Measurements from ENCODE around the gene NDUFB7.
A peak's percentile ranks its signal among the peaks of the same experiment; 100 is the strongest.
"Not testable (repeated sequence)": the region's sequence is repeated elsewhere in the genome, so short reads cannot be mapped to it uniquely, and the experiment has no call there.

Gene NDUFB7

GRCh38 chr19:14570864-14571527 is 870 bp downstream of the NDUFB7 start:
- DNase-seq, result no peak

GRCh38 chr19:14567079-14567478 is 4.8 kb downstream of the NDUFB7 start:
- no peak for DNase-seq

DNA sequence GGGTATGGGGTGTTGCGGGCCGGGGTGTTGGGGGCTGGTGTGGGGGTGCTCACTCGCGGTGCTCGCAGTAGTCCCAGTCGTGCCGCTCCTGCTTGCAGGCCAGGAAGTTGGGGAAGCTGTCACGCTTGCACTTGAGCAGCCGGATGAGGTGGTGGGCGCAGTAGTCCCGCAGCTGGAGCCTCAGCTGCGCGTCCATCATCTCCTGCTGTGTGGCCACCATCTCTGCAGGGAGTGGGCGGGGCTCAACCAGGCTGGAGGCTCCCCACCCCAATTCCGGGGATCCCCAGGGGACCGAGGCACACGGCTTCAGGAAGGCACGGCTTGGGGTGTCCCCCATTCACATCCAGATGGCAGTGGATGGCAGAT is 5.2 kb downstream of the NDUFB7 start:
- no peak for DNase-seq

DNA sequence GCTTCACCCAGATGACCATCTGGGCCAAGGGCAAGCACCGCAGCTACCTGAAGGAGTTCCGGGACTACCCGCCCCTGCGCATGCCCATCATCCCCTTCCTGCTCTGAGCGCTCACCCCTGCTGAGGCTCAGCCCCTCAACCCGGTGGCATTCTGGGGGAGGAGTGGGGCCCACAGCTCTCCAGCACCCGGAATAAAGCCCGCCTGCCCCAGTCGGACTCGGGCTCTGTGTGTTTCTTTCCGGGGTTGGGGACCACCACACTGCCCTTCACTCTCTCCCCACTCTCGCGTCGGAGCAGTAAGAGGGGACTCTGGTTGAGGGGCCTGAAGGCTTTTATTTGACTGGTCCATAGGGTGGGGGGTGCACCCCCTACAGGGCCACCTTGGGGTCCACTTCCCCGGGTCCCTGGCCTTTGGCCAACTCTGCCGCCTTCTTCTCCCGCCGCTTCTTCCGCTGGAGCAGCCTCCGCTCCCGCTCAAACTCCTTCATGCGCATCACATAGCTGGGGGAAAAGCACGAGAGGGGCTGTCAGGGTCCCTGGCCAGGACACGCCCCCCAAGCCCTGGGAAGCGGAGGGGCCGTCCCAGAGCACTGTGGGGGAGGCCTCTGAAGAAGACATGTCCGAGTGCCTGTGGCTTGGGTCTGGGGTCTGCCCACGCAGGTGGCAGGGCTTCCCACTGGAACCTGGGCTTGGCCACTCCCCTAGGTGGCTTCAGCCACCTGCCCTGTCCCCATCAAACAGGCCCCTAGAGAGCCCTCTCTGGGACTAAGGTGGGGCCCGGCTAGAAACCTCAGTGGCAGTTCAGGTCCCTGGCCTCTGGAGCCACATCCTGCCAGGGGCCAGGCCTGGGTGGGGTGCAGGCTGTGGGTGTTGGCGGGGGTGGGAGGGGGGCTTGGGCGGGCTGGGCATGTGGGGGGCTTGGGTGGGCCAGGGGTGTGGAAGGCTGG is 5.8 kb downstream of the NDUFB7 start:
- no peak for DNase-seq

DNA sequence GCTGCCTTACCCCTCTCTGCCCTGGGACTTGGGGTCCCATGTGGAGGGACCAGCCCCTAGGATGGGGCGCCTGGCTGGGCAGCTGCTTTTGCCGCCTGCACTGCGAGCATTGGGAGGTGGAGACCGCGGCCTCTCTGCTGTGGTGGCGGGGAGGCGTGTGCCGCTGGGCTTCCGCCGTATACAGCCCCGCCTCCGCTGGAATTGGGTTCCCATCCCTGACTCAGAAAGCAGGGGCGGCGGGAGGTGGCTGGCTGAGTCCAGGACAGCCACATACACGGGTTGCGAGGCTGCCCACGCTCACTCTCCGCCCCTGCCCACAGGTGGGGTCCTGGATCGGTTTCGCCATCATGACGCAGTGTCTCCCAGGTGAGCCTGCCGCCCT is 6.6 kb downstream of the NDUFB7 start:
- DNase-seq, result no peak

DNA sequence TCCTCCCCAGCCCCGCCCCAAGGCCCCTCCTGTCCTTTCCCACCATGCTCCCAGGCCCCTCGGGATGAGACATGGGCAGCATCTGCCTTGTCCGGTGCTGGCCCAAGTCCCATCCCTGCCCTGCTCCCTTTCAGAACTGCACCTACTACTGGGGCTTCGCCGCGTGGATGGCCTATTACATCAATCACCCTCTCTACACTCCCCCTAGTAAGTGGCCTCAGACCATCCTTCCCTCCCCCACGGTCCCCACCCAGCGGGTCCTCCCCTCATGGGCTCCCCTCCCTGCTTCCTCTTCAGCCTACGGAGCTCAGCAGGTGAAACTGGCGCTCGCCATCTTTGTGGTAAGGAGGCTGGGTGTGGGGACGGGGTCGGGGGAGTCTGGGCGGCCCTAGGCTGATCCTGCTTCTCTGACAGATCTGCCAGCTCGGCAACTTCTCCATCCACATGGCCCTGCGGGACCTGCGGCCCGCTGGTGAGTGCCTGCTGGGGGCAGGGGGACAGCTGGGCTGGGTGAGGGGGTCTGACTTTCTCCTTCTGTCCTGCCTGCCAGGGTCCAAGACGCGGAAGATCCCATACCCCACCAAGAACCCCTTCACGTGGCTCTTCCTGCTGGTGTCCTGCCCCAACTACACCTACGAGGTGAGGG is 7.1 kb downstream of the NDUFB7 start:
- not testable (repeated sequence) for DNase-seq

- DNase-seq, result no peak
Observed at GRCh38 chr19:14563989-14564651, 7.7 kb downstream of the NDUFB7 start.

DNA sequence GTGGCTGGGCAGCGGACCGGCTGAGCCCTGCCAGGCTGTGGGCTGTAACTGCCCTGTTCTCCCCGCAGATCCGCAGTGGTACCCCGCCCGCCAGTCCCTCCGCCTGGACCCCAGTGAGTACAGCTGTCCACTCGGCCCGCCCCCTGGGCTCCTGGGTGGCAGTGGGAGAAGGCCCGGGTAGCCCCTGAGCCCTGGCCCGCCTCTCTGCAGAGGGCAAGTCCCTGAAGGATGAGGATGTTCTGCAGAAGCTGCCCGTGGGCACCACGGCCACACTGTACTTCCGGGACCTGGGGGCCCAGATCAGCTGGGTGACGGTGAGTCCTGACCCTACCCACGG is 8.3 kb downstream of the NDUFB7 start:
- no peak for DNase-seq

GRCh38 chr19:14562660-14563589 is 8.9 kb downstream of the NDUFB7 start:
- DNase-seq, result no peak

- no peak for DNase-seq
Observed at GRCh38 chr19:14561847-14562351, 10.0 kb downstream of the NDUFB7 start.

DNA sequence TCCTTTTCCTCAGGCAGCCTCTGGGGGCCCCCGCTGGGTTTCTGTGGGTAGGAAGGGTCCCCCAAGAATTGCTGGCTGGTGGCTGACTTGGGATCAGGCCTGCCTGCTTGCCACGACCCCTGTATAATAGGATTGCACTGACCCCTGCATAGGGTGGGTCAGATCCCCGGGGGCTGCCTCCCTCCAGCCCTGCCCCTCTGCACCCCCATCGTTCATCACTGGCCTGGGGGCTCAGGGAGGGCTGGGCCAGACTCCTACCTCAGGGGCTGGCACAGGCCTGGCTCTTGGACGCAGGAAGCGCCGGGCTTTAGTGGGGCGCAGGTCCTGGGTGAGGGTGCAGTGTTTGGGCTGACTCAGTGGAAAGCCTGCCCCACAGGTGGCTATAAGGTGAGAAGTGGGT is 10.6 kb downstream of the NDUFB7 start:
- DNase-seq, result no peak

GRCh38 chr19:14560776-14561108 is 11.1 kb downstream of the NDUFB7 start:
- DNase-seq, result no peak

- no peak for DNase-seq
Observed at GRCh38 chr19:14559916-14560775, 11.7 kb downstream of the NDUFB7 start.

- DNase-seq, result no peak
Observed at GRCh38 chr19:14558370-14559066, 13.3 kb downstream of the NDUFB7 start.

DNA sequence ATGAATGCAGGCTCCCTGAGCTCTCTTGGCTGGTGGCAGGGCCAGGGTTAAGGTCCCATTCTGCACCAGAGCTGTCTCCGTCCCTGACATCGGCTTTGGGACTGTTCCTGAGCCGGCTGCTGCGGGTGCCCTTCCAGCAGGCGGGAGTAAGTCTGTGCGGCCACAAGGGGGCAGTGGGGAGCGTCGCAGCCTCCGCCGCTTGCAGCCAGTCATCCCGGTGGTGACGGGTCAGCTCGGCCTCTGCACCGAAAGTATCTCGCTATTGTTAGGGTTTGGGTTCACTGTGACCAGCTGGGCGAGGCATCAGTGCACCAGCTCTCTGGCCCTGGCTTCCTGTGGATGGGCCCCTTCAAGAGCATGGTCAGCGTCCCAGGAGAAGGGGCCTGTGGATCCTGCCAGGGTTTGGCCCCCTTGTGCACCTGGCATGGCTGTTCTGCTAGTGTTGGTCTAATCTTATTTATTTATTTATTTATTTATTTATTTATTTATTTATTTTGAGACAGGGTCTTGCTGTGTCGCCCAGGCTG is 15.1 kb downstream of the NDUFB7 start:
- DNase-seq, result peak; percentile 39

DNA sequence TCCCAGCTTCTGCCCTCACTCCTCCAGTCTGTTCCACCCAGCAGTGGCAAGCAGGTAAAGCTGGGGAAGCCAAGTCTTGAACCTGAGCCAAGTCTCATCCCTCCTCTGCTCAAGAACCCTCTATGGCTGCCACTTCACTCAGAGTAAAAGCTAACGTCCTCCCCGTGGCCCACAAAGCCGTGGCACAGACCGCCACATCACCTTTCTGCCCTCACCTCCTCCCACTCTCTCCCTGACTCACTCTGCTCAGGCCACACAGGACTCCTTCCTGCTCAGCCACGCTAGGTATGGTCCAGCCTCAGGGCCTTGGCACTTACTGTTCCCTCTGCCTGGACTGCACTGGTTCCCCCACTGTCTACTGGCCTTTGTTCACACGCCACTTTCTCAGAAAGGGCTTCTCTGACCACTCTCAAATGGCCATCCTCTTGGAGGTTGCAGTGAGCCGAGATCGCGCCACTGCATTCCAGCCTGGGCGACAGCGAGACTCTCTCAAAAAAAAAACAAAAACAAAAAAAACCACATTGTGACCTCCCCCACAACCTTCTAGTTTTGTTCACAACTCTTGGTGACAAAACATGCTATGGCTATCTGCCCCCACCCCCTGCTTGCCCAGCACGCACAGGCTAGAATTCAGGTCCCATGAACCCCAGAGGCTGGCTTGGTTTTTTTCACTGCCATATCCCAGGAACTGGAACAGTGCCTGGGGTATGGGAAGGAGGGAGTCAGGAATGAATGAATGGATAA is 15.8 kb downstream of the NDUFB7 start:
- DNase-seq, result peak; percentile 19

- DNase-seq, result no peak
Observed at GRCh38 chr19:14554382-14554812, 17.5 kb downstream of the NDUFB7 start.

- DNase-seq, result no peak
Observed at GRCh38 chr19:14553939-14554243, 18.0 kb downstream of the NDUFB7 start.
